PC-3 (cell line): ENCODE measurements around the gene ENO1. TPM values are rescaled to one million over a fixed set of nuclear protein-coding genes. Genes with fewer than 3 reads are reported as not detected.

ENCODE experiments used
- ATAC-seq: fragments of 200-7000 bp; cut with Tn5 transposase; 2 replicates; pipeline ENCODE4 v1.9.1; 2020; ENCODE audit warnings: mild to moderate bottlenecking, moderate library complexity
- BruUV-seq: library from RNA; stranded (reverse); fragments of 400-500 nt; replicated peaks from 2 replicates; lab custom pipeline; 2021; lab: Mats Ljungman, UMichigan
- CTCF ChIA-PET: fragments of 300-600 bp; sonication (Branson Sonifier 250); formaldehyde crosslinking; loops from one replicate; lab custom pipeline; 2022; ENCODE audit warnings: antibody characterized with exemption; lab: Charles Lee
- POLR2A ChIA-PET: fragments of 300-600 bp; sonication (Branson Sonifier 250); formaldehyde crosslinking; loops from one replicate; lab custom pipeline; 2022; ENCODE audit warnings: antibody characterized with exemption; ENCODE audit not compliant: unreplicated experiment; lab: Charles Lee
- DNase-seq: peaks from one replicate; pipeline ENCODE4 v3.0.0-alpha.2; 2015
- H2AFZ ChIP-seq: fragments of 300-600 bp; sonication (generic); 2 replicates; pipeline ENCODE4 v1.6.0; 2016; ENCODE audit warnings: antibody characterized with exemption, low read length
- H3F3A ChIP-seq: fragments of 300-600 bp; sonication (generic); one replicate; pipeline ENCODE4 v1.6.0; 2017; ENCODE audit warnings: antibody characterized with exemption, low read length, control low read depth, mild to moderate bottlenecking; ENCODE audit not compliant: unreplicated experiment
- H3K27ac ChIP-seq: fragments of 300-600 bp; sonication (generic); 2 replicates; pipeline ENCODE4 v1.5.1; 2016; ENCODE audit warnings: mild to moderate bottlenecking, low read length
- H3K27me3 ChIP-seq: fragments of 300-600 bp; sonication (generic); 2 replicates; pipeline ENCODE4 v1.6.1; 2016; ENCODE audit warnings: low read length, mixed read lengths
- H3K36me3 ChIP-seq: fragments of 300-600 bp; sonication (generic); 2 replicates; pipeline ENCODE4 v1.6.1; 2016; ENCODE audit warnings: low read depth, mixed run types, low read length, mixed read lengths
- H3K4me1 ChIP-seq: fragments of 300-600 bp; sonication (generic); 2 replicates; pipeline ENCODE4 v1.5.1; 2016; ENCODE audit warnings: low read length; ENCODE audit not compliant: insufficient read depth
- H3K4me2 ChIP-seq: fragments of 300-600 bp; sonication (generic); 2 replicates; pipeline ENCODE4 v1.6.0; 2016; ENCODE audit warnings: low read length
- H3K4me3 ChIP-seq: fragments of 300-600 bp; sonication (generic); 2 replicates; pipeline ENCODE4 v1.5.1; 2016; ENCODE audit warnings: mild to moderate bottlenecking, low read length, mixed read lengths
- H3K79me2 ChIP-seq: fragments of 300-600 bp; sonication (generic); 2 replicates; pipeline ENCODE4 v1.6.1; 2017; ENCODE audit warnings: low read length, mixed read lengths
- H3K9ac ChIP-seq: fragments of 300-600 bp; sonication (generic); 2 replicates; pipeline ENCODE4 v1.6.0; 2016; ENCODE audit warnings: mild to moderate bottlenecking, low read length
- H3K9me2 ChIP-seq: fragments of 300-600 bp; sonication (generic); replicated peaks from 2 replicates; pipeline ENCODE4 v1.6.1; 2016; ENCODE audit warnings: mixed run types, low read length, mixed read lengths
- H3K9me3 ChIP-seq: fragments of 300-600 bp; sonication (generic); 2 replicates; pipeline ENCODE4 v1.6.1; 2016; ENCODE audit warnings: low read length, mixed read lengths
- H4K20me1 ChIP-seq: fragments of 300-600 bp; sonication (generic); 2 replicates; pipeline ENCODE4 v1.6.1; 2016; ENCODE audit warnings: low read length, mixed read lengths
- EZH2 ChIP-seq: fragments of 300-600 bp; sonication (generic); IDR thresholded peaks from one replicate; pipeline ENCODE4 v1.6.1; 2017; ENCODE audit warnings: antibody characterized with exemption, mild to moderate bottlenecking, low read length; ENCODE audit not compliant: unreplicated experiment
- EZH2phosphoT487 ChIP-seq: fragments of 300-600 bp; sonication (generic); IDR thresholded peaks from 2 replicates; pipeline ENCODE4 v1.6.1; 2018; ENCODE audit warnings: mild to moderate bottlenecking, antibody characterized with exemption, low read length, borderline replicate concordance
- intact Hi-C: fragments of 100-400 bp; cut with micrococcal nuclease; formaldehyde crosslinking; loops from 2 replicates; pipeline ENCODE4 v1.9.0; 2023
- total RNA-seq: library from RNA; depleted of rRNA; stranded (reverse); fragments of >200 nt; gene quantifications from 2 replicates; pipeline ENCODE4 v1.2.3, GENCODE V29; 2014
- TF ChIP-seq, protein P1 (sequence below): fragments of 300-600 bp; sonication (generic); conservative IDR thresholded peaks from 2 replicates; pipeline ENCODE4 v1.5.1; 2017; ENCODE audit warnings: antibody characterized with exemption, low read depth, mild to moderate bottlenecking, low read length

Gene ENO1
- total RNA-seq, 1 experiment from 2014 or later: 3,712 TPM

DNA sequence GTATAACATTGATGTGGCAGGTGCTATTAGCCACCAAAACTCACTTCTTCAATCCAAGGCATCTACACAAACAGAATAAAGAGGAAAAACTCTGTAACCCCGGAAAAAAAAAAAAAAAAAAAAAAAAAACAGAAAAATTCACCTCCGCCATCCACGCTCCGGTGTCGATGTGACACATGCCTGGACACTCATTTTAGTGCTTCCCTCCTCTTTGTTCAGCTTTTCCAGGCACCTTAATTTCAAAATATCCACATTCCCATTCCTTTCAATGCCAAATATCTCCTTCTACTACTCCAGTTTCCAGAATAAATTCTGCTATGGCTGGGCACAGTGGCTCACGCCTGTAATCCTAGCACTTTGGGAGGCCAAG is 55.2 kb downstream of the ENO1 start:
- Histone ChIP-seq H3K4me1 (peaks cover 41% of the 10 kb centered on the region), H3K4me3 (no peak overlapping the region), H3K9me2 (no peaks in the 10 kb centered on the region), H2AFZ (no peak overlapping the region), H3K9ac (no peak overlapping the region), H3K79me2 (no peaks in the 10 kb centered on the region), H3K9me3 (no peaks in the 10 kb centered on the region), H3K27me3 (no peaks in the 10 kb centered on the region), H3K27ac (peak overlapping the region; percentile 10; the same call in 1 of the 2 replicates), H3K36me3 (no peaks in the 10 kb centered on the region), H3F3A (peaks cover 13% of the 10 kb centered on the region), H4K20me1 (no peaks in the 10 kb centered on the region), H3K4me2 (peak overlapping the region; percentile 12)
- ATAC-seq (no peak), DNase-seq (no peak)
- POLR2A ChIA-PET: no interaction called here
- no peak for TF ChIP-seq EZH2
- TF ChIP-seq EZH2phosphoT487: no peak
- TF ChIP-seq, protein P1, sequence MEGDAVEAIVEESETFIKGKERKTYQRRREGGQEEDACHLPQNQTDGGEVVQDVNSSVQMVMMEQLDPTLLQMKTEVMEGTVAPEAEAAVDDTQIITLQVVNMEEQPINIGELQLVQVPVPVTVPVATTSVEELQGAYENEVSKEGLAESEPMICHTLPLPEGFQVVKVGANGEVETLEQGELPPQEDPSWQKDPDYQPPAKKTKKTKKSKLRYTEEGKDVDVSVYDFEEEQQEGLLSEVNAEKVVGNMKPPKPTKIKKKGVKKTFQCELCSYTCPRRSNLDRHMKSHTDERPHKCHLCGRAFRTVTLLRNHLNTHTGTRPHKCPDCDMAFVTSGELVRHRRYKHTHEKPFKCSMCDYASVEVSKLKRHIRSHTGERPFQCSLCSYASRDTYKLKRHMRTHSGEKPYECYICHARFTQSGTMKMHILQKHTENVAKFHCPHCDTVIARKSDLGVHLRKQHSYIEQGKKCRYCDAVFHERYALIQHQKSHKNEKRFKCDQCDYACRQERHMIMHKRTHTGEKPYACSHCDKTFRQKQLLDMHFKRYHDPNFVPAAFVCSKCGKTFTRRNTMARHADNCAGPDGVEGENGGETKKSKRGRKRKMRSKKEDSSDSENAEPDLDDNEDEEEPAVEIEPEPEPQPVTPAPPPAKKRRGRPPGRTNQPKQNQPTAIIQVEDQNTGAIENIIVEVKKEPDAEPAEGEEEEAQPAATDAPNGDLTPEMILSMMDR: no peak
- intact Hi-C loops: loop anchor here (2.0 to 5.0 kb wide), 2 partner anchors 26 to 36 kb away; no protein-coding TSS in a partner anchor
- no TSS peak for BruUV-seq
- CTCF ChIA-PET: interaction anchor here (1.4 kb wide), 1 partner anchor 26 kb away, joined by 5 read pairs; no protein-coding TSS in a partner anchor

DNA sequence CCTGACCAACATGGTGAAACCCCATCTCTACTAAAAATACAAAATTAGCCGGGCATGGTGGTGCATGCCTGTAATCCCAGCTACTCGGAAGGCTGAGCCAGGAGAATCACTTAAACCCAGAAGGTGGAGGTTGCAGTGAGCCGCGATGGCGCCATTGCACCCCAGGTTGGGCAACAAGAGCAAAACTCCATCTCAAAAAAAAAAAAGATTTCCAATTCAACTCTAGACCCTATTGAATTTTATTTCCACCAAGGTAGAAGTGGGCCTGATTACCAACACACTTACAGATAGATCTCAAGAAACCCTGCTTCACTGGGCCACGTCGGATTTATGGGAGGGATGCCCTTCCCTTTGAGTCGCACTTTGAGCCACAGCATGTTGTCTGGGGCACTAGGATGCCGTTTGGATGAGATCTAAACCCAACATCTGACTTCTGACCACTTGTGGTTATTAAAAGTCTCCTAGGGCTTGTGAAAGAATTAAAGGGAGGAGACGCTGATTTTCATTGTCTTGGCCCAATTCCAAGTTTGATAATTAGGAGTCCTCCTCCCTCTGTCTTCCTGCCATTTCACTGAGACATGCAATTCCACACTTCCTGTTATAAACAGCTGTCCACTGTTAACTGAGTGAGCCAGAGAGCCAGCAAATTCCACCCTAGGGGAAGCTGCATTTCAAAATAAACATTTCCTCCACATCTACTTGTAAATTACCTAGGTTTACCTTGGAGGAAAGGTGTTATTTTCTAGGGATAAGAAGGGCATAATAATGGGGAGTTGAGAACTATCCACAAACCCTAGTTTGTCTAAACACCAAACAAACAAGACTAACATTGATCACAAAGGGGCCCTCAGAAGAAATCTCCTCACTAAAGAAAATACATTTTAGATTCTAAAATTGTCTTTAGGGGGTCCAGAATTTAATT is 55.9 kb downstream of the ENO1 start:
- no peak for TF ChIP-seq EZH2phosphoT487
- TF ChIP-seq EZH2: no peak
- TF ChIP-seq, protein P1: no peak
- Histone ChIP-seq H4K20me1 (no peaks in the 10 kb centered on the region), H3K27ac (peak overlapping the region; percentile 17), H3K36me3 (no peaks in the 10 kb centered on the region), H3K4me2 (peak overlapping the region; percentile 12), H3K9me3 (no peaks in the 10 kb centered on the region), H3K27me3 (no peaks in the 10 kb centered on the region), H3F3A (peaks cover 13% of the 10 kb centered on the region), H3K4me3 (no peak overlapping the region), H3K4me1 (peaks cover 41% of the 10 kb centered on the region), H3K9ac (no peak overlapping the region), H2AFZ (peak overlapping the region; percentile 18; the same call in 1 of the 2 replicates), H3K9me2 (no peaks in the 10 kb centered on the region), H3K79me2 (no peaks in the 10 kb centered on the region)
- POLR2A ChIA-PET: no interaction called here
- peak; percentile 58 for ATAC-seq
- intact Hi-C loops: loop anchor here (2.0 to 5.0 kb wide), 2 partner anchors 26 to 35 kb away; no protein-coding TSS in a partner anchor
- peak; percentile 93 for DNase-seq
- CTCF ChIA-PET: interaction anchor here (0.7 to 1.4 kb wide), 2 partner anchors 26 to 89 kb away, joined by 3 to 5 read pairs; no protein-coding TSS in a partner anchor
- no TSS peak for BruUV-seq
